Adrenal gland (tissue), 5 donors: ENCODE data around the gene ETV1.

Experiments used
- POLR2A ChIP-seq, 2 donors: fragments of 450-650 bp; IDR thresholded peaks; one replicate each; pipeline ENCODE4 v1.6.1; 2017; ENCODE audit warnings: antibody characterized with exemption in 2 of 2, mild to moderate bottlenecking in 2 of 2, moderate library complexity in 1 of 2
- TF ChIP-seq, protein P1 (sequence below), 6 experiments: fragments of 450-650 bp in 4 of 6; fragments of 200-600 bp in 2 of 6; sonication (generic) in 1 of 6; IDR thresholded peaks; 1 replicate in 5 of 6; 2 replicates in 1 of 6; pipeline versions ENCODE4 v1.5.1 to v1.8.0; 2016 to 2021; ENCODE audit warnings: antibody characterized with exemption in 6 of 6, mild to moderate bottlenecking in 2 of 6, moderate library complexity in 1 of 6
- donor health status: DM: no; HTN: no; CAD: no.

DNA sequence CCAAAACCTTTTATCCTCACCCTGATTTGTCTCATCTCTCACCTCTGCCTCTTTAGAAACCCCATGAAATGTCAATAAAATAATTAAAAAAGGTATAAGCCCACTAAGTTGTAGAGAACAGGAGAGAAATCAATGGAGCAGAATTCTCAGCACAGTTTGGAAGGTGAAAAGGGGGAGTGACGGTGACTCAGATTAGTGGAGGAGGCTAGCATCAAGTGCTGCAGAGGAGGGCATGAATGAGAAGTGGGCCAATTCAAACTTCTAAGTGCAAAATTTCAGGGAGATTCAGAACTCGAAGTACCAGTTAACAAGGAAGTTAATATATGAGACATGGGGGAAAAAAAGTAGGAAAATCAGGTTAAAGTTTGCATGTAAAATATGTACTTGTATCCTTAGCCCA is 34.9 kb upstream of the ETV1 start:
- TF ChIP-seq, protein P1, sequence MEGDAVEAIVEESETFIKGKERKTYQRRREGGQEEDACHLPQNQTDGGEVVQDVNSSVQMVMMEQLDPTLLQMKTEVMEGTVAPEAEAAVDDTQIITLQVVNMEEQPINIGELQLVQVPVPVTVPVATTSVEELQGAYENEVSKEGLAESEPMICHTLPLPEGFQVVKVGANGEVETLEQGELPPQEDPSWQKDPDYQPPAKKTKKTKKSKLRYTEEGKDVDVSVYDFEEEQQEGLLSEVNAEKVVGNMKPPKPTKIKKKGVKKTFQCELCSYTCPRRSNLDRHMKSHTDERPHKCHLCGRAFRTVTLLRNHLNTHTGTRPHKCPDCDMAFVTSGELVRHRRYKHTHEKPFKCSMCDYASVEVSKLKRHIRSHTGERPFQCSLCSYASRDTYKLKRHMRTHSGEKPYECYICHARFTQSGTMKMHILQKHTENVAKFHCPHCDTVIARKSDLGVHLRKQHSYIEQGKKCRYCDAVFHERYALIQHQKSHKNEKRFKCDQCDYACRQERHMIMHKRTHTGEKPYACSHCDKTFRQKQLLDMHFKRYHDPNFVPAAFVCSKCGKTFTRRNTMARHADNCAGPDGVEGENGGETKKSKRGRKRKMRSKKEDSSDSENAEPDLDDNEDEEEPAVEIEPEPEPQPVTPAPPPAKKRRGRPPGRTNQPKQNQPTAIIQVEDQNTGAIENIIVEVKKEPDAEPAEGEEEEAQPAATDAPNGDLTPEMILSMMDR (IDR thresholded peaks at IDR 0.05), result no peak
- no peak for TF ChIP-seq POLR2A (IDR thresholded peaks at IDR 0.05)
